K562 (cell line): ENCODE measurements around the gene ANKMY1. TPM values are rescaled to one million over a fixed set of nuclear protein-coding genes. Genes with fewer than 3 reads are reported as not detected.

Experiments
- ATAC-seq: fragments of 200-7000 bp; cut with Tn5 transposase; 3 replicates; pipeline ENCODE4 v1.9.1; 2020; ENCODE audit warnings: moderate library complexity
- BruUV-seq: library from RNA; stranded (reverse); fragments of 400-500 nt; replicated peaks from 2 replicates; lab custom pipeline; 2021; lab: Mats Ljungman, UMichigan
- CTCF ChIA-PET: fragments of 300-600 bp; formaldehyde crosslinking; extraction: SDS; loops from one replicate; lab custom pipeline; 2021; ENCODE audit warnings: low intra/inter-chr PET ratio; lab: Yijun Ruan, JAX
- POLR2A ChIA-PET: fragments of 300-600, 350-650 bp; sonication (Branson Sonifier 250); formaldehyde crosslinking; extraction: SDS; loops from one replicate; lab custom pipeline; 2021; ENCODE audit warnings: antibody characterized with exemption, inconsistent platforms; lab: Yijun Ruan, JAX
- DNase-seq, 4 experiments: peaks; one replicate each; pipeline versions ENCODE4 v3.0.0 to v3.0.0-alpha.2; 2011 to 2018; ENCODE audit warnings: low spot score in 3 of 4, mixed read lengths in 3 of 4; ENCODE audit errors: extremely low read depth in 1 of 4
- FAIRE-seq: peaks from 2 replicates; lab custom pipeline; 2011; peaks lifted over from hg19 to GRCh38; lab: Jason Lieb, UNC
- H2AFZ ChIP-seq: 2 replicates; pipeline ENCODE4 v1.6.0; 2011; ENCODE audit warnings: low read depth, low read length, control low read depth, inconsistent platforms
- H3K27ac ChIP-seq: fragments of 200-600 bp; 3 replicates; pipeline ENCODE4 v1.8.0; 2011; ENCODE audit warnings: low read depth, mild to moderate bottlenecking, control low read depth, inconsistent platforms, low read length, moderate library complexity, mixed read lengths; ENCODE audit errors: extremely low read depth
- H3K27me3 ChIP-seq, 2 experiments: fragments of 300-600 bp in 1 of 2; 2 replicates in 1 of 2; 3 replicates in 1 of 2; pipeline versions ENCODE4 v1.6.0 to v1.8.0; 2011; ENCODE audit warnings: inconsistent platforms in 2 of 2, low read length in 2 of 2, mild to moderate bottlenecking in 1 of 2, mixed read lengths in 1 of 2, moderate library complexity in 1 of 2; ENCODE audit not compliant: control insufficient read depth in 2 of 2, insufficient read depth in 2 of 2
- H3K36me3 ChIP-seq: fragments of 300-600 bp; 3 replicates; pipeline ENCODE4 v1.8.0; 2011; ENCODE audit warnings: mild to moderate bottlenecking, low read length, inconsistent platforms; ENCODE audit not compliant: control insufficient read depth, insufficient read depth
- H3K4me1 ChIP-seq, 2 experiments: fragments of 200-600 bp in 1 of 2; replicated peaks in 1 of 2; 2 replicates in 1 of 2; 3 replicates in 1 of 2; pipeline versions ENCODE4 v1.5.1 to v1.8.0; 2011; ENCODE audit warnings: inconsistent platforms in 2 of 2, low read length in 2 of 2, mild to moderate bottlenecking in 1 of 2, mixed read lengths in 1 of 2, moderate library complexity in 1 of 2; ENCODE audit not compliant: control insufficient read depth in 2 of 2, insufficient read depth in 2 of 2
- H3K4me2 ChIP-seq: 2 replicates; pipeline ENCODE4 v1.6.1; 2011; ENCODE audit warnings: low read length, control low read depth, inconsistent platforms, mixed read lengths; ENCODE audit not compliant: insufficient read depth
- H3K4me3 ChIP-seq: fragments of 200-600 bp; sonication (generic), shearing (Covaris generic); 2 replicates; pipeline ENCODE4 v1.5.1; 2016; ENCODE audit warnings: control low read depth, inconsistent platforms
- H3K79me2 ChIP-seq: fragments of 200-600 bp; 3 replicates; pipeline ENCODE4 v1.8.0; 2011; ENCODE audit warnings: low read length, inconsistent platforms; ENCODE audit not compliant: control insufficient read depth, insufficient read depth
- H3K9ac ChIP-seq, 2 experiments: 2 replicates each; pipeline versions ENCODE4 v1.6.0 to v1.6.1; 2011; ENCODE audit warnings: low read depth in 2 of 2, low read length in 2 of 2, control low read depth in 1 of 2, inconsistent platforms in 1 of 2, mild to moderate bottlenecking in 1 of 2, mixed read lengths in 1 of 2; ENCODE audit not compliant: insufficient read depth in 1 of 2
- H3K9me1 ChIP-seq: one replicate; pipeline ENCODE4 v1.6.0; 2011; ENCODE audit warnings: inconsistent platforms, mild to moderate bottlenecking, low read length, moderate library complexity; ENCODE audit not compliant: control insufficient read depth, insufficient read depth
- H3K9me3 ChIP-seq: replicated peaks from 2 replicates; pipeline ENCODE4 v1.5.1; 2011; ENCODE audit warnings: low read depth, low read length, inconsistent platforms; ENCODE audit not compliant: control insufficient read depth, insufficient read depth
- H4K20me1 ChIP-seq: replicated peaks from 2 replicates; pipeline ENCODE4 v1.6.1; 2011; ENCODE audit warnings: low read length, inconsistent platforms, mixed read lengths; ENCODE audit not compliant: control insufficient read depth, insufficient read depth
- CC2D1A ChIP-seq: fragments of 450-650 bp; IDR thresholded peaks from 2 replicates; pipeline ENCODE4 v1.6.1; 2017; ENCODE audit warnings: mild to moderate bottlenecking
- MYBL2 ChIP-seq, 2 experiments: fragments of 450-650 bp in 1 of 2; sonication (generic) in 1 of 2; formaldehyde crosslinking in 1 of 2; IDR thresholded peaks; 2 replicates each; pipeline versions ENCODE4 v1.6.1 to v1.8.1; 2017 to 2022; ENCODE audit warnings: borderline replicate concordance in 1 of 2, inconsistent platforms in 1 of 2, low read depth in 1 of 2, mild to moderate bottlenecking in 1 of 2, missing genetic modification reagents in 1 of 2, moderate library complexity in 1 of 2
- SUPT5H ChIP-seq: fragments of 450-650 bp; IDR thresholded peaks from 2 replicates; pipeline ENCODE4 v1.6.1; 2016
- ZNF274 ChIP-seq: IDR thresholded peaks from 2 replicates; pipeline ENCODE4 v1.6.1; 2011; ENCODE audit warnings: low read depth, mild to moderate bottlenecking, low read length, moderate library complexity, borderline replicate concordance
- WGBS: fragments of 100-300 bp; shearing (Covaris generic); methylation state at CpG from one replicate; pipeline ENCODE4 v1.1.6; 2016; ENCODE audit warnings: low coverage, mixed read lengths; ENCODE audit not compliant: insufficient coverage; ENCODE audit errors: missing lambda C conversion rate; 5-methylcytosine and 5-hydroxymethylcytosine counted together
- in situ Hi-C: fragments of 300-500 bp; cut with MboI; formaldehyde crosslinking; loops from 4 replicates; pipeline ENCODE4 v1.15.0; 2018; ENCODE audit warnings: inconsistent platforms, mixed read lengths
- intact Hi-C: fragments of 100-400 bp; cut with micrococcal nuclease; formaldehyde crosslinking; loops from 2 replicates; pipeline ENCODE4 v1.14.2; 2022
- polyA plus RNA-seq, 8 experiments: library from polyadenylated mRNA; depleted of rRNA in 4 of 8; stranded (reverse) in 5 of 8; unstranded in 3 of 8; fragments of >200 nt; fragmentation: Nextera tagmentation in 2 of 8; fragmentation: Illumina TruSeq in 1 of 8; extraction: Ambion mirVana in 2 of 8; extraction: Trizol in 1 of 8; gene quantifications; 2 replicates each; pipeline versions ENCODE4 v1.2.1 to v1.2.3, GENCODE V29; 2011 to 2014; ENCODE audit warnings: inconsistent platforms in 1 of 8, missing spikeins in 1 of 8
- total RNA-seq, 7 experiments: library from RNA; depleted of rRNA in 6 of 7; stranded (reverse); fragments of >200 nt in 6 of 7; fragmentation: Illumina TruSeq in 2 of 7; extraction: Trizol in 2 of 7; gene quantifications; 2 replicates each; pipeline versions ENCODE4 v1.2.1 to v1.2.3, GENCODE V29; 2011 to 2021; ENCODE audit warnings: low replicate concordance in 1 of 7

Gene ANKMY1
- total and polyA plus RNA-seq, 9 of the 15 experiments (the other 6 are each of a cell fraction or from before 2014, with no cell fraction given), result 0.75 to 15.1 (median 11.7) TPM

DNA sequence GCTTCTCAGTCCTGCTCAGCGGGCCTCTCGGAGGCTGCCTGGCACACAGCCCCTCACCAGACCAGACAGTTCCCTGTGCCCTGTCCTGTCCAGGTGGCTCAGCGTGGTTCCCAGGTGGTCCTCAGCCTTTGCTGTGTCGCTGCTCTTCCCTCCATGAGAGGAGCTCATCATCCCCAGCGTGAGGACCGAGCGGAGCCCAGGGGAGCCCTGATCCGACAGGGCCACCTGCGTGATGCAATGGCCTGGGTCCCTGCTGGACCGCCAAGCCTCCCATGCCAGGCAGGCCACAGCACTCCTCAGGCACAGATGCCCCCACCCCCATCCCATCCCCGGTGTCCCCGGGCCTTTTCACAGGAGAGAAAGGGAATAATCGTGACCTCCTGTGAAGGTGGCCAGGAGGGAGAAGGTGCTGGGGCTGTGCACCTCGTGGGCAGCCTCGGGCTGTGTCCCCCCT lies 118.1 kb downstream of the ANKMY1 start:
- 4% methylated on average over 4 of the region's 15 CpGs for WGBS
- no peaks in the 10 kb centered on the region for H3K36me3 ChIP-seq
- no peaks in the 10 kb centered on the region for H3K9me1 ChIP-seq
- H4K20me1 ChIP-seq, result peaks cover 9% of the 10 kb centered on the region
- TF ChIP-seq MYBL2 (IDR thresholded peaks at IDR 0.05; ENCODE audit: low read depth) (no peak), MYBL2 (CRISPR knock-in tag; IDR thresholded peaks at IDR 0.05; ENCODE audit: borderline replicate concordance) (no peak), ZNF274 (no peak), SUPT5H (no peak), CC2D1A (no peak)
- H3K9ac ChIP-seq, result no peak overlapping the region
- FAIRE-seq (no peak), ATAC-seq (no peak), DNase-seq (no peak)
- in situ Hi-C loops (loop anchor here (5.0 kb wide), 1 partner anchor 207 kb away; no protein-coding TSS in a partner anchor), intact Hi-C loops (loop anchor here (2.0 kb wide), 1 partner anchor 289 kb away; no protein-coding TSS in a partner anchor)
- no peaks in the 10 kb centered on the region for H3K79me2 ChIP-seq
- H3K27me3 ChIP-seq, result peaks cover 0 to 48% of the 10 kb centered on the region in 2 experiments; a peak in 2 of 5 replicates
- no peak overlapping the region for H3K27ac ChIP-seq
- H3K4me1 ChIP-seq, result peaks cover 0 to 23% of the 10 kb centered on the region in 2 experiments; a peak in 2 of 5 replicates
- H2AFZ ChIP-seq, result no peak overlapping the region
- BruUV-seq, result no TSS peak
- ChIA-PET CTCF (no interaction called here), POLR2A (no interaction called here)
- no peak overlapping the region for H3K4me2 ChIP-seq
- no peaks in the 10 kb centered on the region for H3K9me3 ChIP-seq
- H3K4me3 ChIP-seq, result no peak overlapping the region
